Right renal cortex interstitium (tissue), 3 donors: ENCODE measurements around the gene LSAMP. TPM values are rescaled to one million over a fixed set of nuclear protein-coding genes. Genes with fewer than 3 reads are reported as not detected.

Source experiments
- DNase-seq, 3 donors: peaks; one replicate each; pipeline ENCODE4 v3.0.0-alpha.2; 2013; ENCODE audit warnings: low read depth in 3 of 3, low spot score in 2 of 3
- polyA plus RNA-seq, 3 donors: library from polyadenylated mRNA; unstranded; fragments of 120-200 nt; gene quantifications; one replicate each; pipeline ENCODE4 v1.2.1, GENCODE V29; 2013; ENCODE audit not compliant: insufficient read length in 3 of 3

LSAMP gene
- polyA plus RNA-seq, 3 donors, result 11.4 to 15.7 (median 12.8) TPM

DNA sequence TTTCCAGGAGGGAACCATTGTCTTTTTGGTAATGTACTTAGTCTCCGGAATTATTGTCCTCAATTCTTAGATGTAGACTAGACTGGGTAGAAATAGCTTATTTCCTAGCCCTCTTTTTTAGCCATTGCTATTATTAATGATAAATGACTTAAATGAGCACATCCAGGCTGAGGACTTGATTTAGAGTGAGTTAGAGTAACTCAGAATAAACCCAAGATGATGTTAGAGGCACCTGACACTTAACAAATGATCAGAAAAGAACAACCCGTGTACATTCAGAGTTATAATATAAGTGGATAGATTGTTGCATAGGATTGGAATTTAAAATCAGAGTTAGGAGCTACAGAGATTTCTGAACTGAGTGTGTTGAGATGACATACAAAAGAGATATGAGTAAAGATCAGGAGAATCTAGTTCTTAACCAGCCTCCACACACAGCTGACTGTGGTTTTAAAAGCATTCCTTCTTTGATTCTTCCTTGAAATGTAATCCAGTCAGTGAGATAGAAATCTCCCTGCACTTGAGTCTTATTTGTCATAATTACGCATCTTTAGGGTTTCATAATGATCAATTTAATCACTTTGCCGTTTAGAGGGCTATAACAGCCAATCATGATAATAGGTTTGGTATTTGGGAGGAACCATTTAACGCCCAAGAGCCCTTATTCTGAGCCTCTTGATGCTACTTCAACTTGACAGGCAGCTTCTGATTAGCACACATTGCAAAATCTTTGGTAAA lies 455.4 kb downstream of the LSAMP start:
- no peak for DNase-seq

DNA sequence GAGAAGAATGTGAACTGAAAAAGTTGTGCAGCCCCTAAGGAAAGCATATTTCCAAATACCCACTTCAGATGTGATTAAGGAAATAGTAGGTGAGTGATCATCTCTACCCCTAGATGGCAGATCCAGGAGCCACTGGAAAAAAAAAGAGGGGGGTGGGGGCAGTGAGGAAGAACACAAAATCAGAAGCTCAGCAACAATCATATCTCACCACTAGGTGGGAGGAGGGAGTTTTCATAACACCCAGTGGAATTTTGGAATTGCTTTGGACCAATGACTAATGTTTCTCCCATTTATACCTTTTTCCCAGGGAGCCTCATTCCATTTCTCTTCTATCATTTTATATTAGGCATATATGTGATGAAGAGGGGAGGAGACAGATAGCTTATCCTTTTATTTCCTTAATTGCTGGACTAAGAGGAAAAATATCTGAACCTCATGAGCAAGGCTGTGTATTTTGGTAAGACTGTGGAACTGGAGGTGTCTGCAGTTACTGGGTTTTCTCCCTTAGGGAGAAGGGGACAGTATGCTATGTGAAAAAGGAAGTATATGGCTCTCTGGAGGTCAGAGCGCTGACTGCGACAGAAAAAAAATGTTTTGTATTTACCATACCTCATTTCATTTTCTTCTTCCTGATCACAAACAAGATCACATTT lies 458.6 kb downstream of the LSAMP start:
- DNase-seq, result no peak

DNA sequence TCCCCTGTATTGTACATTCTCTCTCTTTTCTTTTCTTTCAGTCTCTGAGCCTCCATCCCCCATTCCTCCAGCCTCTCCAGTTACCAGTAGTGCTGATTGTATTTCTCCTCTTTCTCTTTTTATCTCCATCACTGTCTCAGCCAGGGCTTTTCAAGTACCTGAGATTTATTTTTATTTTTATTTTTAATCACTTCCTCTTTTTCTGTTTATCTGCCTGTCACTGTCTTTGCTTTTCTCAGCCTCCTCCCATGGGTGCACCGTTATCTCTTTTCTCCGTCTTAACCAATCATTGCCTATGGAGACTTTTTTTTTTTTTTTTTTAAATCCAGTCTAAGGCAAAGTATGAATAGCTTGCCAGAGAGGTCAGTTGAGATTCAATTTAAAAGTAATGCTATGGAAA lies 462.7 kb downstream of the LSAMP start:
- DNase-seq, result no peak

DNA sequence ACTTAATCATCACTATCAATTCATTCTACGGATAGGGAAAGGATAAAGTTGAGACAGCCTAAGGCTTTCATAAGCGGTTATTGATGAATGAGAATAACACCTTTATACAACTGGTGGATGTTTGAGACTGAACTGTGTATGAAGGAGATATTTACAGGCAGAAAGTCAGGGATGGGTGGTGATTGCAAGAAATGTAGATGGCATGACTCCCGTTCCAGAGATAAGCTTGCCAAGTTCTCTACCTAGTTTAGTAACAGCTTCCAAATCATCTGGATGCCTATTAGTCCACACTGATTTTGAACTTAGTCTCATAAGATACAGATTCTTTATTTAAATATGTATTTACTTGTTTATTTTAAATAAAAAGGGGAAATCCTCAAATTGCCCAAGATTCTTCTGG lies 463.2 kb downstream of the LSAMP start:
- no peak for DNase-seq

DNA sequence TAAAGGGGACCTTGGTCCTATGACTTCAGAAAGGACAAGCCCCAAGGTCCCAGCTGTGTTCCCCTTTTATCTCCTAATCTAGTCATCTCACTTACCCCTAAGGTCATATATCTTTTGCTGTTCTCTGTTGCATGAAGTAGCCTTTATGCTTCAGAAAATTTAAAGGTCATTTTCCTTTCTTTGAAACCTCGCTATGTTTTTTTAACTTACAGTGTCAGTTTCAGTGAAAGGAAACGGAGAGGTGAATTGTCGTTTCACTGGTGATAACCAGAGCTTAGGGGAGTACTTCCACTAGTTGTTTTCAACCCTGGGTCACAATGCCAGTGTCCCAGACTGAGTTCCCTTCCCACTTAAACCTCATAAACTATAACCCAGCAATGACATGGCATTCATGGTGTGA lies 464.6 kb downstream of the LSAMP start:
- DNase-seq, result no peak

DNA sequence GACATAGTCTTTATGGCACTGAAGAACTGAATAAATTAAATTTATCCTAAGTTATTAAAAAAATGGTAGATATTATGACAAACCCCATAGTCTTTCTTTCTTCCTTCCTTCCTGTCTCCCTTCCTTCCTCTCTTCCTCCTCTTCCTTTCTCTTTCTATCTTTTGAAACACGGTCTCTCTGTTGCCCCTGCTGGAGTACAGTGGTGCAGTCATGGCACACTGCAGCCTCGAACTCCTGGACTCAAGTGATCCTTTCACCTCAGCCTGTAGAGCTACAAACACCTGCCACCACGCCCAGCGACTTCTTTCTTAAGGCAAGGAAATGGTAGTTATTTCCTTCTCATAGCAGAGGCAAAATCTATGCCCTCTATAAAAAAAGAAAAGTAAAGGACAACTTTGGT lies 467.4 kb downstream of the LSAMP start:
- DNase-seq, result no peak

DNA sequence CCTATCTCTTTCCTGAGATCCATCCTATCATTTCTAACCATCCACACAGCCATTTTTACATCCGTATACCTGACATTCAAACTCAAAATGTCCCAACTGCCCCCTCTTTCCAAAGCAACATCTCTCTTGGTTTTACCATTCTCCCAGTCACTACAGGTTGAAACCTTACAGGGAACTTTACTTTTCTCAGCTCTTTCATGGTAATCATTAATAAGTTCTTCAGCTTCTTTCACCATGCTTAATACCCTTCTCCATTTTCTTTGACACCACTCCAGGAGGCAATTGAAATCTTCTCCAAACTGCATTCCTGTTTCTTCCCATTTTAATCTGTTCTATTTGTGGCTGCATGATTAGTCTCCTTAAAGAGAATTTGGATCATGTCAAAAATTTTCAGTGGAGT lies 469.5 kb downstream of the LSAMP start:
- no peak for DNase-seq

DNA sequence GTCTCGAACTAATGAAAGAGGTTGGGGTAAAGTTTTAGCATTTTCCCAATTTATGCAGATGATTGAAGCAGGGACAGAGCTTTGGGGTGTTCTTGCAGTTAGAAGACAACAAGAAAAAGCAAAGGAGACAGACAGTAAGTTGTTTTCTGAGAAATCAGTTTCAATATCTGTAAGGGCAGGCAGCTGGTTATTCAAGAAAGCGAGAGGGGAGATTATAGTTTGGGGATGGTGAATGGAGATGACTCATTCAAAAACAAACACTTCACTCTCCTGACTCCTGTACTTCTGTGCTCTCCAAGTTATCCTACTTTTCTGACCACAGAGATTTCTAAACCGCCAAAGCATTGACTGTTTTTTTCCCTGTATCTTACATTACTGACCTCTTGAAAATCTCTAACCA lies 469.9 kb downstream of the LSAMP start:
- DNase-seq, result no peak

DNA sequence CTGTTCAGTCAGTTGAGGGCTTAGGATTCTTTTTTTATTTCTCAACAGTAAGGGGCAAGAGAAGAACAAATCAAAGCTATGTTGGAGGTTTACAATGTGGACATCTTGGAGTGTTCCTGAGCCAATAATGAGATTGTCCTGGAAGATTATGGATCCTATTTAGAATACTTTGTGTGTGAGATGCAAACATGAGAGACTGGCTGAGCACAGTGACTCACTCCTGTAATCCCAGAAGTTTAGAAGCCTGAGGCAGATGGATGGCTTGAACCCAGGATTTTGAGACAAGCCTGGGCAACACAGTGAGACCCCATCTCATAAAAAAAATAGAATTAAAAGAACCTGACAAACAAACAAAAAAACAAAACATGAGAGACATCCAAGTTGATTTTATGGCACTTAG lies 470.3 kb downstream of the LSAMP start:
- no peak for DNase-seq

DNA sequence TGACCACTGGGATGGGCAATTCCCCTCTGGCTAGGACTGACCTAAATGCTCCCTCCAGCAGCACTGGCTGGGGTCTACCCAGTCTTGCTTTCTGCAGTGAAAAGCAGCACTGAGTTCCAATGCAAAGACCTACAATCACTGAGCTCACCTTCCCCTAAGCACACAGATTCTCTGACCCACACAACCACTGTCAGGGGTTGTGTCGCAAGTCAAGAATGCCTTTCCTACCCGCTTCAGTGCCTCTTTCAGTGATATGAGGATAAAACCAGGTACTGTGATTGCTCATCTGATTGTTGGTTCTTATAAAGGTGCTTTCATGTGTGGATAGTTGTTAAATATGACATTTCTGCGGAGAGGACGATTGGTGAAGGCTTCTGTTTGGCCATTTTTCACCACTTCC lies 476.4 kb downstream of the LSAMP start:
- DNase-seq, result no peak

DNA sequence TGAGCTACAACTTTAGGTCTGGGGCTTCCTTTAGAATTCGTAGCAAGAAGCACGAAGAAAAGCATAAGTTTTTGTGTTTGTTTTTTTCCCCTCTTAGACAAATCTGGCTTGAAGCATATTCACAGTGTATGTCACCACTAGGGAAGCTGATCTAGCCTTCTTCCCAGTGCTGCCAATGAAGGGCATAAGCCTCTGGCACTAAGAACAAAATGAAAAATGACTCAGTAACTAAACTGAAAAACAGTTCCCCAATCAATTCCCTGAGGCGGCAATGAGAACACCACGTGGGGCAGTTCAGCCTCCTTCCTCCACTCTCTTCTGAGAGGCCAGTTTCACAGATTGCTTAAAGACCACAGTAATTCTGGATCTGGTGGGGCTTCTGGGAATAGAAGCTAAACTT lies 483.9 kb downstream of the LSAMP start:
- DNase-seq, result no peak

DNA sequence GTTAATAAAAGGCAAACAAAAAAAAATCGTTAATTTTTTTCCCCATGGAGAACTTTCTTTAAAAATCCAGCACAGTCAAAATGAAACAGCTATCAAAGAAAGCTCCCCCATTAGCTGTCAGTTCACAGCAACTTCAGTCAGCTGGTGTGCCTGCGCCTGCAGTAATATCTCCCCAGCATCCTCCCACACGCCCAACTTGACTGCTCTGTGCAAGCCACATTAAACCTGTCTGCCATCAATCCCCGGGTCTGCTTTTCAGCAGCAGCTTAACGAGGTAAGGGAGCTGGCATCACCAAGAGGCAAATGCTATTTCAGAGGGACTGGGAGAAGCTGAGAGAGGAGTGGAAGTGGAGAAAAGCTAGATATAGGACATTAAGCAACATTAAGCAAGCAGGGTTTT lies 484.5 kb downstream of the LSAMP start:
- peak; percentile 43 to 54 (median 45) for DNase-seq

DNA sequence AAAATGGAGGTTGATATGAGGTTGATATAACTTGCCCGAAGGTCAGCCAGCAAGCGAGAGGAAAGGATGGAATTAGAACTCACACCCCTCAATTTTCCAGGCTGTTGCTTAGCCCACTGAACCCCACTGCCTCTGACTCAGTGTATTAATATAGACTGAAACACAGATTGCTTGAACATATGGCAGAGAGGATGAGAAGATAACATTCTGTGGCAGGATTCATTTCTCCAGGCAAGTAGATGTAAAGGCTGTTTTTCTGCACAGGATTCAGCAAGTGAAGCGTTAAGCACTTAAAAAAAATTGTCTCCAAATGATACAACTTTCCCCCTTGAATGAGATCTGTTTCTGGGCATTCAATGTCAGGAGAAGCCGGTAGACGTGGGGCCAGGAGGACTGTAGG lies 486.8 kb downstream of the LSAMP start:
- DNase-seq, result no peak

DNA sequence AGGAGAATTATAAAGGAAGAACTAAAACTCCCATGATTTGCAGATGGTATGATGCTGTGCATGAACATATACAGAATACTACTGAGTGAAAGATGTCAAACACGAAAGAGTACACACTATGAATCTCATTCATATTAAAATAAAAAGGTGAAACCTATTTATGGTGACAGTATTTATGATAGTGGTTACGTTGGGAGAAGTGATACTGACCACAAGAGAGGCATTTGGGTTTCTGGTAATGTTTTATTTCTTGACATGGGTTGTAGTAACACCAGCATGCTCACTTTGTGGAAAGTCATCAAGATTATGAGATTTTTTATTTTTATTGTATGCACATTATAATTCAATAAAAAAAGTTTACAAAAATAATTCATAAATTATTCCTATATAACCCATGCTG lies 498.0 kb downstream of the LSAMP start:
- DNase-seq, result no peak

DNA sequence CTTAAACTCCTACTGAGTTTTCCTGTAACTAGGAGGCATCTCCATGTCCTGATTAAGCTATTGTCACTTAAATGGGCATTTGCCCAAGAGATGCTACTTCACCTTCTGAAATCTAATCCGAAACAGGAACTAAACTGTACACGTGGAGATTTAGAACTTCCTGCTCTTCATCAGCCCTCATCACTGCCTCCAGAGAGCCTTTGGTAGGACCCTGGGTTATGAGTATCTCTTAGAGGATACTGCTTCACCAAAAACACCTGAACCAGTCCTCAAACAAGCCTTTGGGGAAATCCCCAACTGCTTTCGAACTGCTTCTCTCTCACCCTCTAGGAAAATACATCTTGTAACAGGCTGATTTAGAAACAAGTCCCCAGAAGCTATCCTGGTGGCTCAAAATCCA lies 501.7 kb downstream of the LSAMP start:
- no peak for DNase-seq

DNA sequence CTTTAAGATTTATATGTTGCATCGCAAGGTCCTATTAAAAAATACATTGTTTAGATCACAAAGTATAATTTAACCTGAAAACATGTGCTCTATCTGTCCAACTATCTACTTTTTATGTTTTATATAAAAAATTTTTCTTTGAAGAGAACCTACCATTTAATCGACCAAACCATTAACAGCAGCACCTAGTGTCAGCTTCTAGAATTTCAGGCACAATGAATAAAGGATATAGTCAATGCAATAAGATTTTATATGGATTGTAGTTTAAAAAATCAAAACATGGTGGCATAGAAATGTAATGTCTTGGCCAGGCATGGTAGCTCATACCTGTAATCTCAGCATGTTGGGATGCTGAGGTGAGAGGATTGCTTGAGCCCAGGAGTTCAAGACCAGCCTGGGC lies 508.2 kb downstream of the LSAMP start:
- DNase-seq, result no peak

DNA sequence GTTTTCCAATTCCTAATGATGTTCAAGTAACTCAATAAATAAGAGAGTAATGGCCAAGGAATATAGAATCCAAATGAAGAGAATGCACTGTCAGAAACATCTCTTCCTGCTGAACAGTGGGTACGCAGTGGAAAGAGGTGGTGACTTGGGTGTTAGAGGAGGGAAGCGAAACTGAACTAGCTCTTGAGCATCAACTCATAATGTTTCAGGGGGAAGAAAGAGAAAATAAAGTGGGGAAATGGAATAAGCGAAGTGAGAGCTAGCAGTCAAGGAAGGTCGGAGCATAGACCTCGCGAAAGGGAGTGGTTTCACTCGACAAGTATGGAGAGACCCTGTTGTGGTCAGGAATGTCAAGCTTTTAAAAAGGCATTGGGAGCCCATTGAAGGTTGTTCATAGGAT lies 512.5 kb downstream of the LSAMP start:
- DNase-seq, result no peak

DNA sequence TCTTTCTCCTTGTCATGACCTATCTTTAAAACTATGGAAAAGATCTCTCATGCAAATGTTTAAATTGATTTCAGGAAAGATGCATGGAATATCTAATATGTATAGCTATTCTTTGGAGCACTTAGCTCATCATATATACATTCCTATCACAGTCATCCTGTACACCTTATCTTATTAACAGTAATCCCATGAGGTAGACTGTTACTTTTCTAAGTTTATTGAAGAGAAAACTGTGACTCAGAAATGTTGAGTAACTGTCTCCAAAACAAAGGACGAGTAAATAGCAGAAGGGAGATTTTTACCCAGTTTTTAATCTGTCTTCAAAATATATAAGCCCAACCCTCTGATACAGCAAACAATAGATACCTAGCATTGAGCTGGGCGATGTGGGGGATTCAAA lies 513.7 kb downstream of the LSAMP start:
- DNase-seq, result no peak

DNA sequence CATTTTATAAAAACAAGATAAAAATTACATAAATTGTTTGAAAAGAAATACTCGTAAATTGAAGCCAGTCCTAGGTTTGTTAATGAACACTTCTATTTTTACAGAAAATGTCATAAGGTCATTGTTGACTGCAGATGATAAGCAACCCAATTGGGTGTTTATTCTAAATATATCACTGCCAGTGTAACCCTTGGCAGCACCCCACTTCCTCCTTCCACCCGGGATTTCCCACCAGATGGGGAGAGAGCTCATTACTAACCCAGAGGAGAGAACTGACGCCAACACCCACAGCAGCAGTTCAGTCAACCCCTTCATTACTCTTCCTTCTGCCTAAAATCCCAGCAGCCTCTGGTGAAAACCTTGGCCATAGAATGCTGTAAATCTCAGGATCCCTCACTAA lies 514.4 kb downstream of the LSAMP start:
- no peak for DNase-seq

DNA sequence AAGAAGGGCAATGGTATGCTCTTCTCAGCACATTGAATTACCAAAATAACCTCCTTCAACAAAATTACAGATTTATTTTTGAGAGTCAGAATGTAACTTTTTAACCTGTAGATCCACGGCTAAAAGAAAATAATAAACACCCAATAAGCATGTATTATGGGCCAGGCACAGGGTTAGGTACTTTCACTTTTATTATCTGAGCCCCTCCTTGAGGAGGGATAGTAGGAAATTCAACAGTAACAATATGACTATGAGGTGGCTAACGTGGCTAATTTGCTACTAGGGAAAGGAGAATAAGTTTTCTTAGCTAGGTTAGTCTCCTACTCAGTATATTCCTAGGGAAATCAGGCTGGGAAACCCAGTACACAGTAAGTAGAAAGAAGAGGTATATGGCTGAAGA lies 515.1 kb downstream of the LSAMP start:
- no peak for DNase-seq

DNA sequence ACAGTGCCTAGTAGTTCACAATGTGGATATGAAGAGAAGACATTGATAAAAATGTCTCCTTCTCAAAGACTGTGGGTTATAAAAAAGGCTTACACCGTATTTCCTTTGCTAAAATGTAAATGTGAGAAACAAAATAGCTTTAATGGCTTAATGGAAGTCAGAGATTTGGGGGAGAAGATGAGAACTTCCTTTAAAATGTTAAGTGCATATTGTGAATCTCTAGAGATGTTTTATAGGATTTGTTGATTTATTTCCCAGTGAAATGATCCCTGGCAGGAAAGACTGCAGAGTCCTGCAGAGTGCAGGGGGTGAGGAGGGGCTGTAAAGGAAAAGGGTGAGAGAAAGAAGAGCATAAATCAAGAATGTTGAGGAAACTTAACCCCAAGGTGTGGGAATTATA lies 516.9 kb downstream of the LSAMP start:
- no peak for DNase-seq

DNA sequence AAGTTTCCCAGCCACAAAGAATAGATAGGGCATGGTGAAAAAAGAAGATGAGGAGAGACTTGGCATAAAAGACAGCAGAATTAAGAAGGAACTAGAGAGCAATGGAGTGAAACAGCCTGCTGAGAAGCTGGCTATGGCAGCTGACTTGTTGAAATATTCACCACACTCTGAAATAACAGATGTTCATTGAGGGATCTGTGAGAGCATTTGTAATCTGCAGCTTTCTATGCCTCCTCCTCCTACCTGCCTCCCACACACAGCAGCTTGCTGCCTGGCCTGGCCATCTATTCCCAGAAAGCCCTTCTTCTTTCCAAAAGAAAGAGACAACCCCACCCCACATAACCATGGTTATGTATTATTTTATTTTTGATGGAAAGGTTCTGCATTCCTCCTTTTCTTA lies 518.1 kb downstream of the LSAMP start:
- no peak for DNase-seq
